GM23338 (cell line): Measurements from ENCODE around the gene MAMDC2.

Source experiments
- CREB1 ChIP-seq: fragments of 250-450 bp; sonication (Bioruptor Pico); IDR thresholded peaks from 2 replicates; pipeline ENCODE4 v1.5.0; 2020; ENCODE audit warnings: low read depth, mild to moderate bottlenecking, moderate library complexity
- CTCF ChIP-seq, 2 experiments: fragments of 200-600 bp in 1 of 2; sonication (generic) in 1 of 2; conservative IDR thresholded peaks; 2 replicates each; pipeline versions ENCODE4 v1.5.1 to v1.6.1; 2016 to 2017; ENCODE audit warnings: antibody characterized with exemption in 2 of 2, low read depth in 2 of 2, mild to moderate bottlenecking in 2 of 2, moderate library complexity in 1 of 2
- EZH2 ChIP-seq: fragments of 200-600 bp; sonication (generic); IDR thresholded peaks from one replicate; pipeline ENCODE4 v1.8.0; 2017; ENCODE audit warnings: antibody characterized with exemption, mild to moderate bottlenecking, low read depth; ENCODE audit not compliant: unreplicated experiment

- no peak for TF ChIP-seq EZH2
- TF ChIP-seq CTCF (conservative IDR thresholded peaks at IDR 0.05; ENCODE audit: low read depth in 2 of 2), result no peak
- TF ChIP-seq CREB1 (CRISPR knock-in tag), result no peak
Observed at GRCh38 chr9:70049672-70050271, 6.1 kb downstream of the MAMDC2 start.
